Neutrophil (primary cell): ENCODE data around the gene XIRP1.
A peak's percentile ranks its signal among the peaks of the same experiment; 100 is the strongest.

Experiments
- H3K27ac ChIP-seq: fragments of 200-600 bp; sonication (generic); 2 replicates; pipeline ENCODE4 v1.5.1; 2016; ENCODE audit warnings: mild to moderate bottlenecking, moderate library complexity
- H3K27me3 ChIP-seq: fragments of 200-600 bp; sonication (generic); 2 replicates; pipeline ENCODE4 v1.6.0; 2016; ENCODE audit warnings: mild to moderate bottlenecking
- H3K36me3 ChIP-seq: fragments of 200-600 bp; sonication (generic); 2 replicates; pipeline ENCODE4 v1.5.1; 2017
- H3K4me1 ChIP-seq, 2 experiments: fragments of 200-600 bp in 1 of 2; sonication (generic) in 1 of 2; 1 replicate in 1 of 2; 2 replicates in 1 of 2; pipeline versions ENCODE4 v1.5.1 to v1.6.1; 2013 to 2016; ENCODE audit warnings: low read depth in 1 of 2, low read length in 1 of 2, mild to moderate bottlenecking in 1 of 2, moderate library complexity in 1 of 2; ENCODE audit not compliant: control insufficient read depth in 1 of 2, insufficient read depth in 1 of 2
- H3K4me3 ChIP-seq, 2 experiments: fragments of 200-600 bp in 1 of 2; sonication (generic) in 1 of 2; 1 replicate in 1 of 2; 2 replicates in 1 of 2; pipeline ENCODE4 v1.5.1; 2013 to 2016; ENCODE audit warnings: low read depth in 1 of 2, low read length in 1 of 2, mild to moderate bottlenecking in 1 of 2, moderate library complexity in 1 of 2
- H3K9me3 ChIP-seq: fragments of 200-600 bp; sonication (generic); 2 replicates; pipeline ENCODE4 v1.5.1; 2016
- CTCF ChIP-seq: fragments of 200-600 bp; sonication (generic); IDR thresholded peaks from 2 replicates; pipeline ENCODE4 v1.5.1; 2016; ENCODE audit warnings: antibody characterized with exemption

XIRP1 gene

GRCh38 chr3:39166932-39167532, 25.4 kb downstream of the XIRP1 start:
- H3K27ac ChIP-seq, result peak overlapping the region; percentile 86
- H3K4me3 ChIP-seq, result no peak overlapping the region
- TF ChIP-seq CTCF, result no peak
- H3K27me3 ChIP-seq, result no peaks in the 10 kb centered on the region
- no peaks in the 10 kb centered on the region for H3K36me3 ChIP-seq
- no peaks in the 10 kb centered on the region for H3K9me3 ChIP-seq
- peaks cover 26 to 27% of the 10 kb centered on the region in 2 experiments for H3K4me1 ChIP-seq

- peak overlapping the region; percentile 86 for H3K27ac ChIP-seq
- H3K4me1 ChIP-seq, result peaks cover 26 to 27% of the 10 kb centered on the region in 2 experiments
- H3K9me3 ChIP-seq, result no peaks in the 10 kb centered on the region
- TF ChIP-seq CTCF, result no peak
- H3K4me3 ChIP-seq, result no peak overlapping the region
- H3K36me3 ChIP-seq, result no peaks in the 10 kb centered on the region
- H3K27me3 ChIP-seq, result no peaks in the 10 kb centered on the region
Observed at GRCh38 chr3:39166134-39166710, 26.2 kb downstream of the XIRP1 start.

GRCh38 chr3:39165518-39165917, 26.9 kb downstream of the XIRP1 start:
- Histone ChIP-seq H3K9me3 (no peaks in the 10 kb centered on the region), H3K36me3 (no peaks in the 10 kb centered on the region), H3K27ac (no peak overlapping the region), H3K4me3 (no peak overlapping the region), H3K27me3 (no peaks in the 10 kb centered on the region), H3K4me1 (peaks cover 26 to 27% of the 10 kb centered on the region in 2 experiments)
- no peak for TF ChIP-seq CTCF

GRCh38 chr3:39164414-39164813, 28.0 kb downstream of the XIRP1 start:
- H3K4me3 ChIP-seq, result no peak overlapping the region
- no peaks in the 10 kb centered on the region for H3K36me3 ChIP-seq
- no peaks in the 10 kb centered on the region for H3K27me3 ChIP-seq
- TF ChIP-seq CTCF, result no peak
- no peaks in the 10 kb centered on the region for H3K9me3 ChIP-seq
- no peak overlapping the region for H3K27ac ChIP-seq
- peaks cover 26 to 27% of the 10 kb centered on the region in 2 experiments for H3K4me1 ChIP-seq

GRCh38 chr3:39158148-39158715, 34.2 kb downstream of the XIRP1 start:
- no peak overlapping the region for H3K4me3 ChIP-seq
- no peak for TF ChIP-seq CTCF
- peaks cover 10% of the 10 kb centered on the region for H3K27me3 ChIP-seq
- H3K36me3 ChIP-seq, result no peaks in the 10 kb centered on the region
- peaks cover 0 to 6% of the 10 kb centered on the region in 2 experiments for H3K4me1 ChIP-seq
- H3K9me3 ChIP-seq, result no peaks in the 10 kb centered on the region
- no peak overlapping the region for H3K27ac ChIP-seq
